DND-41 (cell line): ENCODE data around the gene NAMPT.

Experiments
- ATAC-seq: fragments of 200-7000 bp; cut with Tn5 transposase; 3 replicates; pipeline ENCODE4 v1.9.1; 2021; ENCODE audit warnings: low read depth; ENCODE audit not compliant: insufficient read depth
- DNase-seq: peaks from one replicate; pipeline ENCODE4 v3.0.0-alpha.2; 2020
- H2AFZ ChIP-seq: 2 replicates; pipeline ENCODE4 v1.6.0; 2012; ENCODE audit warnings: low read depth, low read length
- H3K27ac ChIP-seq: 2 replicates; pipeline ENCODE4 v1.5.1; 2012; ENCODE audit warnings: low read length, inconsistent platforms
- H3K27me3 ChIP-seq: fragments of 200-600 bp; sonication (generic); 2 replicates; pipeline ENCODE4 v1.6.0; 2012; ENCODE audit warnings: low read length, mild to moderate bottlenecking, inconsistent platforms; ENCODE audit not compliant: insufficient read depth, poor library complexity
- H3K36me3 ChIP-seq: 2 replicates; pipeline ENCODE4 v1.5.1; 2012; ENCODE audit warnings: low read length, inconsistent platforms; ENCODE audit not compliant: insufficient read depth
- H3K4me1 ChIP-seq: 2 replicates; pipeline ENCODE4 v1.5.1; 2012; ENCODE audit warnings: mild to moderate bottlenecking, low read length; ENCODE audit not compliant: insufficient read depth
- H3K4me2 ChIP-seq: 2 replicates; pipeline ENCODE4 v1.6.0; 2012; ENCODE audit warnings: mild to moderate bottlenecking, moderate library complexity, low read length, inconsistent platforms; ENCODE audit not compliant: insufficient read depth
- H3K4me3 ChIP-seq, 2 experiments: fragments of 200-600 bp in 1 of 2; shearing (Covaris generic) in 1 of 2; 2 replicates each; pipeline ENCODE4 v1.5.1; 2012 to 2016; ENCODE audit warnings: inconsistent platforms in 2 of 2, low read length in 2 of 2, mild to moderate bottlenecking in 2 of 2, low read depth in 1 of 2, moderate library complexity in 1 of 2
- H3K79me2 ChIP-seq: 2 replicates; pipeline ENCODE4 v1.6.0; 2012; ENCODE audit warnings: low read length, inconsistent platforms; ENCODE audit not compliant: insufficient read depth
- H3K9ac ChIP-seq: 2 replicates; pipeline ENCODE4 v1.6.0; 2012; ENCODE audit warnings: low read depth, mild to moderate bottlenecking, inconsistent platforms, low read length, moderate library complexity
- H3K9me3 ChIP-seq: 2 replicates; pipeline ENCODE4 v1.5.1; 2012; ENCODE audit warnings: low read length, moderate library complexity, mild to moderate bottlenecking, inconsistent platforms; ENCODE audit not compliant: insufficient read depth, severe bottlenecking
- H4K20me1 ChIP-seq: 2 replicates; pipeline ENCODE4 v1.6.0; 2012; ENCODE audit warnings: low read length; ENCODE audit not compliant: insufficient read depth
- CTCF ChIP-seq: IDR thresholded peaks from 2 replicates; pipeline ENCODE4 v1.5.1; 2012; ENCODE audit warnings: borderline replicate concordance, low read length, moderate library complexity, mild to moderate bottlenecking; ENCODE audit not compliant: poor library complexity, severe bottlenecking; ENCODE audit errors: extremely low read depth
- EZH2 ChIP-seq: IDR thresholded peaks from 3 replicates; pipeline ENCODE4 v1.6.1; 2012; ENCODE audit warnings: borderline replicate concordance, low read depth, mild to moderate bottlenecking, moderate library complexity, low read length, inconsistent platforms; ENCODE audit not compliant: severe bottlenecking

The NAMPT gene

GRCh38 chr7:106246902-106247711, 37.7 kb downstream of the NAMPT start:
- Histone ChIP-seq H3K27ac (no peak overlapping the region), H2AFZ (no peak overlapping the region), H3K9me3 (no peaks in the 10 kb centered on the region), H3K27me3 (no peaks in the 10 kb centered on the region), H3K4me2 (no peak overlapping the region), H4K20me1 (no peaks in the 10 kb centered on the region), H3K4me1 (no peaks in the 10 kb centered on the region), H3K36me3 (peaks cover 32% of the 10 kb centered on the region), H3K9ac (no peak overlapping the region), H3K4me3 (no peak overlapping the region), H3K79me2 (no peaks in the 10 kb centered on the region)
- TF ChIP-seq EZH2 (no peak), CTCF (no peak)
- DNase-seq (no peak), ATAC-seq (no peak)

GRCh38 chr7:106243893-106244292, 40.9 kb downstream of the NAMPT start:
- Histone ChIP-seq H3K9ac (no peak overlapping the region), H3K27me3 (no peaks in the 10 kb centered on the region), H3K4me2 (no peak overlapping the region), H3K9me3 (no peaks in the 10 kb centered on the region), H3K27ac (no peak overlapping the region), H3K4me3 (no peak overlapping the region), H3K79me2 (no peaks in the 10 kb centered on the region), H3K36me3 (peaks cover 16% of the 10 kb centered on the region; the same call in 1 of the 2 replicates), H2AFZ (no peak overlapping the region), H4K20me1 (no peaks in the 10 kb centered on the region), H3K4me1 (no peaks in the 10 kb centered on the region)
- TF ChIP-seq CTCF (no peak), EZH2 (no peak)
- DNase-seq (no peak), ATAC-seq (no peak)

- Histone ChIP-seq H3K79me2 (no peaks in the 10 kb centered on the region), H3K9ac (no peak overlapping the region), H3K27me3 (peaks cover 7% of the 10 kb centered on the region), H4K20me1 (no peaks in the 10 kb centered on the region), H3K4me1 (no peaks in the 10 kb centered on the region), H3K27ac (no peak overlapping the region), H3K9me3 (no peaks in the 10 kb centered on the region), H3K36me3 (no peaks in the 10 kb centered on the region), H3K4me2 (no peak overlapping the region), H2AFZ (no peak overlapping the region), H3K4me3 (no peak overlapping the region)
- ATAC-seq (no peak), DNase-seq (no peak)
- TF ChIP-seq EZH2 (no peak), CTCF (no peak)
Observed at GRCh38 chr7:106239406-106239805, 45.4 kb downstream of the NAMPT start.

GRCh38 chr7:106238830-106239229, 46.0 kb downstream of the NAMPT start:
- Histone ChIP-seq H3K4me2 (no peak overlapping the region), H3K79me2 (no peaks in the 10 kb centered on the region), H3K4me3 (no peak overlapping the region), H3K27ac (no peak overlapping the region), H3K4me1 (no peaks in the 10 kb centered on the region), H3K27me3 (peaks cover 7% of the 10 kb centered on the region), H4K20me1 (no peaks in the 10 kb centered on the region), H3K9ac (no peak overlapping the region), H2AFZ (no peak overlapping the region), H3K9me3 (no peaks in the 10 kb centered on the region), H3K36me3 (no peaks in the 10 kb centered on the region)
- DNase-seq (no peak), ATAC-seq (no peak)
- TF ChIP-seq EZH2: no peak
- no peak for TF ChIP-seq CTCF
